Activated CD4-positive, alpha-beta memory T cell treated with anti-CD3 and anti-CD28 coated beads for 36 hours (primary cell): ENCODE measurements around the gene RTTN. TPM values are rescaled to one million over a fixed set of nuclear protein-coding genes. Genes with fewer than 3 reads are reported as not detected.

Source experiments
- CTCF ChIA-PET: fragments of 350-600 bp; sonication (Branson Sonifier 250); formaldehyde crosslinking; loops from one replicate; lab custom pipeline; 2021; ENCODE audit warnings: antibody characterized with exemption, inconsistent platforms; lab: Charles Lee
- POLR2A ChIA-PET: fragments of 350-600 bp; sonication (Branson Sonifier 250); formaldehyde crosslinking; loops from one replicate; lab custom pipeline; 2021; ENCODE audit warnings: antibody characterized with exemption; lab: Charles Lee
- DNase-seq: peaks from one replicate; pipeline ENCODE4 v3.0.0-alpha.2; 2020
- H3K27ac Mint-ChIP-seq: one replicate; pipeline ENCODE4 v1.8.0; 2021; ENCODE audit warnings: mixed read lengths
- H3K27me3 Mint-ChIP-seq: one replicate; pipeline ENCODE4 v1.8.0; 2021; ENCODE audit warnings: mixed read lengths
- H3K36me3 Mint-ChIP-seq: one replicate; pipeline ENCODE4 v1.8.0; 2021; ENCODE audit warnings: mixed read lengths
- H3K4me1 Mint-ChIP-seq: one replicate; pipeline ENCODE4 v1.8.0; 2021; ENCODE audit warnings: low read depth, mixed read lengths
- H3K4me3 Mint-ChIP-seq: one replicate; pipeline ENCODE4 v1.8.0; 2021; ENCODE audit warnings: mild to moderate bottlenecking, mixed read lengths
- H3K9me3 Mint-ChIP-seq: one replicate; pipeline ENCODE4 v1.8.0; 2021; ENCODE audit warnings: mixed read lengths
- intact Hi-C: fragments of 100-400 bp; cut with micrococcal nuclease; formaldehyde crosslinking; loops from one replicate; pipeline ENCODE4 v1.15.1; 2023
- total RNA-seq, 2 experiments: library from RNA; stranded (reverse); gene quantifications; one replicate each; pipeline ENCODE4 v1.2.3, GENCODE V29; 2021

Gene RTTN
- total RNA-seq, 2 experiments from 2014 or later = 27.3 to 28.9 TPM

DNA sequence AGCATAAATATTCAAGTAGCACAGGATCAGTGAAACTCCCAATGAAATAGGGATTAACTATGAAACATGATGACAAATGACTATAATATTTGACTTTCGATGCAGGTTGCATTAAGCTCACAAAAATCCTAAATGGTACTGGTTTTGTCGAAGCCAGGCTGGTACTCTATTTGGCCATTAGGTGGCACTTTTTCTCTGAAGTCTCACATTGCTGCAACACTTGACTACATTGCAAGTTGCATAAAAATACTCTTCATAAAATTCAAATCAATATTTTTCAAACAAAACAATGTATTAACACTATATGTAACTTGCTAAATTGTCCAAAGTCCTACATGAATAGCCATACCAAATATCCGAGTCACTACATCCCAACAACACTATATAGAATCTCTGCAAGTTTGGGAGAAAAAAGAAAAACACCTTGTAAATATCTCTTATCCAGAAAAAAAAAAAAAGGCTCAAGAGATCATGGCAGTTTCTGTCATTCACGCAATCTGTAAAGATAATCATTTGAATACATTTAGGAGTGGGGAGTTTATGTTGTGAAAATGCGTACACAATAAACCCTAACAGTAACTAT lies 9.5 kb downstream of the RTTN start:
- CTCF ChIA-PET = interaction anchor here (0.6 to 3.9 kb wide), 28 partner anchors 9 to 295 kb away, joined by 3 to 82 read pairs (median 4); partner anchors contain the start of gene RTTN
- Mint-ChIP-seq H3K4me1 (peaks cover 33% of the 10 kb centered on the region), H3K4me3 (no peak overlapping the region), H3K27me3 (no peaks in the 10 kb centered on the region), H3K36me3 (peaks cover 55% of the 10 kb centered on the region), H3K9me3 (no peaks in the 10 kb centered on the region), H3K27ac (no peak overlapping the region)
- peak; percentile 16 for DNase-seq
- POLR2A ChIA-PET = no interaction called here
- intact Hi-C loops = loop anchor here (1.0 kb wide), 2 partner anchors 238 to 258 kb away; no protein-coding TSS in a partner anchor

DNA sequence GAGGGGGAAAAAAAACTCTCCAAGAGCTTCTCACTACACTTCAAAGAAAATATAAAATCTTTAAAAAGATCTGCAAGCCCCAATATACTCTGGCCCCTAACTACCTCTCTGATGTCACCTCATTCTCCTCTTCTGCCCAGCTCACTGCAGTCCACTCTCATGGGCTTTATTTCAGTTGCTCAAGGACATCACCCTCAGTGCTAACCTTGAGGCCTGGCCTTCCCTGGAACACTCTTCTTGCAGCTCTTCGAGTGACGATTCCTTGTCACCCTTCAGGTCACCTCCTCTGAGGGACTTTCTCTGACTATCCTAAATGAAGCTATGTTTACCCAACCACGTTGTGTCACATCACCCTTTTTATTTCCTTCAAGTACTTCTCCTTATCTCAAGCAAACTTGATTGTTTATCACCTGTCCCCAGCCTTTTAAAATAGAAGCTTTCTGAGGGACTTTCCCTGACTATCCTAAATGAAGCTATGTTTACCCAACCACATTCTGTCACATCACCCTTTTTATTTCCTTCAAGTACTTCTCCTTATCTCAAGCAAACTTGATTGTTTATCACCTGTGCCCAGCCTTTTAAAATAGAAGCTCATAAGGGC lies 10.4 kb downstream of the RTTN start:
- intact Hi-C loops = no loop called here
- H3K27ac Mint-ChIP-seq = peak overlapping the region; percentile 47

DNA sequence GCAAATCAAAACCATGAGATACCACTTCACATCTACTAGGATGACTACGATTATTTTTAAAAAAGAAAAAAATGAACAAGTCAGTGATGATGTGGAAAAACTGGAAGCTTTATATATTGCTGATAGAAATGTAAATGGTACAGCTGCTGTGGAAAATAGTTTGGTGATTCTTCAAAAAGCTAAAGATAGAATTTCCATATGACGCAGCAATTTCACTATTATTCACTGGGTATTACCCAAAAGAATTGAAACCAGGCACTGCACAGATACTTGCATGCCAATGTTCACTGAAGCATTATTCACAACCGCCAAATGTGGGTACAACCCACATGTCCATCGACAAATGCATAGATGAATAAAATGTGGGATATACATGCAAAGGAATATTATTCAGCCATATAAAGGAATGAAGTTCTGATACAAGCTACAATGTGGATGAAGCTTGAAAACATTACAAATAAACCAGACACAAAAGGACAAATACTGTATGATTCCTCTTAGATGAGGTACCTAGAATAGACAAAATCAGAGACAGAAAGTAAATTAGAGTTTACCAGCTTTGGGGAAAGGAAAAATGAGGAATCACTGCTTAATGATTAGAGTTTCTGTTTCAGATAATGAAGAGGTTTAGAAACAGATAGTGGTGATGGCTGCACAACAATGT lies 11.1 kb downstream of the RTTN start:
- CTCF ChIA-PET = interaction anchor here (0.6 to 3.9 kb wide), 14 partner anchors 9 to 297 kb away, joined by 3 to 82 read pairs (median 5); partner anchors contain the start of genes RTTN and SOCS6
- no peak overlapping the region for H3K27ac Mint-ChIP-seq
- no peaks in the 10 kb centered on the region for H3K27me3 Mint-ChIP-seq
- intact Hi-C loops = loop anchor here (1.0 to 5.0 kb wide), 3 partner anchors 11 to 297 kb away; partner anchors contain the start of gene RTTN
- H3K36me3 Mint-ChIP-seq = peaks cover 55% of the 10 kb centered on the region
- H3K4me3 Mint-ChIP-seq = no peak overlapping the region
- no peaks in the 10 kb centered on the region for H3K9me3 Mint-ChIP-seq
- POLR2A ChIA-PET = interaction anchor here (0.6 to 1.2 kb wide), 4 partner anchors 12 to 305 kb away, joined by 3 to 4 read pairs (median 4); partner anchors contain the start of gene RTTN
- peak; percentile 37 for DNase-seq
- peaks cover 33% of the 10 kb centered on the region for H3K4me1 Mint-ChIP-seq

More for the DNA sequence above, 10.4 kb downstream of the RTTN start:
- Mint-ChIP-seq H3K9me3 (no peaks in the 10 kb centered on the region), H3K4me3 (no peak overlapping the region), H3K36me3 (peaks cover 56% of the 10 kb centered on the region), H3K4me1 (peaks cover 33% of the 10 kb centered on the region), H3K27me3 (no peaks in the 10 kb centered on the region)
- DNase-seq = no peak
- ChIA-PET CTCF (interaction anchor here (0.6 to 3.9 kb wide), 31 partner anchors 8 to 467 kb away, joined by 3 to 82 read pairs (median 4); partner anchors contain the start of genes RTTN and SOCS6), POLR2A (interaction anchor here (0.7 to 1.2 kb wide), 3 partner anchors 11 to 306 kb away, joined by 3 to 4 read pairs (median 4); partner anchors contain the start of gene RTTN)

DNA sequence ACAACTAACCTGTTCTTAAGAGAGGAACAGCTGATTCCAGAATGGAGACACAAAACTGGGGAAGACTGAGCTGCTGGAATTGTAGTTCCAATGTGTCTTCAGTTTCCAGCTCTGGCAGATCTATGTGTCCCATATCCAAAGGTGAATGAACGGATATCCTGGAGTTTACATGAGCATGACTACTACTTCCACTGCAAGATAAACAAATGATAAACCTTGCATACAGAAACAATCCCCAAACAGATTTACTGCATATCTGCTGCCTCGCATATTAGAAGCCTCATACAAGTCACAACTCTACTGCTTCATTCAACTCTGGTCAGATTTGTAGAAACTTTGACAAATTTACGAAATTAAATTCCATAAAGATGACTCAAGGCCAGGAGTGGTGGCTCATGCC lies 15.0 kb downstream of the RTTN start:
- Mint-ChIP-seq H3K27ac (no peak overlapping the region), H3K27me3 (no peaks in the 10 kb centered on the region), H3K4me1 (peaks cover 24% of the 10 kb centered on the region), H3K9me3 (no peaks in the 10 kb centered on the region), H3K4me3 (no peak overlapping the region), H3K36me3 (peaks cover 48% of the 10 kb centered on the region)
- intact Hi-C loops = loop anchor here (5.0 kb wide), 1 partner anchor 293 kb away; no protein-coding TSS in a partner anchor
- POLR2A ChIA-PET = no interaction called here
- CTCF ChIA-PET = no interaction called here
- no peak for DNase-seq

DNA sequence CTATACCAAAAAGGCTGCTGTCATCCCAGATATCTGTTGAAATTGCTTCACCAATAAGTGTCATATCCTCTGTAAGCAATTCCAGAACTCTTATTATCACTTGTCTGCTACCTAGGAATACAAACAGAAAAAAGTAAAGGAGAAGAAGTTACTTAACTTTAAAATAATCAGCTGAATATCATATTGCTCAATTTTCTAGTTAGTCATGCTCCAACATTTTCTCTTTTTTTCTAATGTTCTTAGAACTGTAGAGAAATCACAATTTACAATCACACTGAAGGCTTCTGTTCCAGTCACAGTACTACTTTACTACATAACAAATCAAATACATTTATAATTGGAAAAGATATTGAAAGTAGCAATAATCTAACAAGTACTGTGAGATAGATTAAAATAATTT lies 17.4 kb downstream of the RTTN start:
- no peak overlapping the region for H3K4me3 Mint-ChIP-seq
- no peak for DNase-seq
- ChIA-PET POLR2A (no interaction called here), CTCF (interaction anchor here (0.7 to 1.1 kb wide), 2 partner anchors 81 to 246 kb away, joined by 3 to 6 read pairs; no protein-coding TSS in a partner anchor)
- H3K27me3 Mint-ChIP-seq = no peaks in the 10 kb centered on the region
- intact Hi-C loops = no loop called here
- peaks cover 44% of the 10 kb centered on the region for H3K36me3 Mint-ChIP-seq
- peaks cover 12% of the 10 kb centered on the region for H3K4me1 Mint-ChIP-seq
- H3K9me3 Mint-ChIP-seq = no peaks in the 10 kb centered on the region
- no peak overlapping the region for H3K27ac Mint-ChIP-seq

DNA sequence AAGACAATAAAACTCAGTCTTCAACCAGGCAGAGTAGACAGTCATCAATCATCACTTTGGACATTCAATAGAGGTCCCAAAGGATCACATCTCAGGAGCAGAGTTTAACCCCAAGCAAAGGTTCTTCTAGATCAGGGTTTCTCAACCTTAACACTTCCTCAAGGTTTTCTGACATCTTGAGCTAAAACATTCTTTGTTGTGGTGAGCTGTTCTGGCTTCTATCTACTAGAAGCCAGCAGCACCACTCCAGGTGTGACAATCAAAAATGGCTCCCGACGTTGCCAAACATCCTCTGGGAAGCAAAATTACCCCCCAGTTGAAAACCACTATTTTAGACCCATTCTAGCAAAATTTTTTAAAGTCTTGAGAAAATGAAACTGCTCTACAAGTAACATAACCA lies 22.0 kb downstream of the RTTN start:
- POLR2A ChIA-PET = no interaction called here
- H3K4me3 Mint-ChIP-seq = no peak overlapping the region
- no peaks in the 10 kb centered on the region for H3K9me3 Mint-ChIP-seq

DNA sequence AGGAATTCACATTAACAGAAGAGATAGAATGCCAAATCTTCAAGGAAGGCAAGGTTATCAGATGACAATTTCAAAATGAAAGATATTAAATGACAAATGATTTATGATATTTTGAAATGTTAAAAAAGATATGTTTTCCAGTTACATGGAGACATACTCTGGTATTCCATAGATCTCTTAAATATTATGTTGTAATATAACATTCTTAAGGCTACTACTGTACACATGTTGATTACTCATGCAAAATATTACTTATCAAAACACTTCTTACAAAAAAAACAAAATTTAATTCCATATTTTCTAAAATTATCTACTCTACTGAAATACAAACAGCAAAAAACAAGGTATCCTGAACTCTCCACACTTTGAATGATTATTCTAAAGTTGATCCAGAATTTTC lies 22.9 kb downstream of the RTTN start:
- peaks cover 12% of the 10 kb centered on the region for H3K4me1 Mint-ChIP-seq
- intact Hi-C loops = no loop called here
- CTCF ChIA-PET = no interaction called here
- no peak overlapping the region for H3K27ac Mint-ChIP-seq
- H3K36me3 Mint-ChIP-seq = peaks cover 29% of the 10 kb centered on the region
- H3K4me3 Mint-ChIP-seq = no peak overlapping the region
- no peaks in the 10 kb centered on the region for H3K9me3 Mint-ChIP-seq
- no peak for DNase-seq
- POLR2A ChIA-PET = no interaction called here
- no peaks in the 10 kb centered on the region for H3K27me3 Mint-ChIP-seq

More for the DNA sequence above, 22.0 kb downstream of the RTTN start:
- intact Hi-C loops = no loop called here
- Mint-ChIP-seq H3K4me1 (peaks cover 12% of the 10 kb centered on the region), H3K27ac (no peak overlapping the region), H3K27me3 (no peaks in the 10 kb centered on the region), H3K36me3 (peaks cover 31% of the 10 kb centered on the region)
- CTCF ChIA-PET = interaction anchor here (1.2 kb wide), 1 partner anchor 271 kb away, joined by 3 read pairs; no protein-coding TSS in a partner anchor
- no peak for DNase-seq

DNA sequence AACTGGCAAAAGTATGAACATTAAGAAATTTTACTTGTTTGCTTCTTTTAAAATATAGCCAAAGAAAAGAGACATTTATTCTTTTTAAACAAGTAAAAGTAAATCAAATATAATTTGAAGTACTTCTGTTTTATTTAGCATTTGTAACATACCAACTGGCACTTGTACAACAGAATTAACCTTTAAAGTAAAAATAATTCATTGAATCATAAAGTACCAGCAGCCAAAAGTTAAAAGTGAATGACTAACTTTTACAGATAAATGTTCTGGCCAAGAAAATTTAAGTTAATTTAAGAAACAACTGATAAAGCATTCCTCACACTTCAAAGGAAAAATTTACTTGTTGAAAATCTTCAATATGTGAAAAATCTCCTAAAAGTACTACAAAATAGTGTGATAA lies 23.8 kb downstream of the RTTN start:
- peaks cover 26% of the 10 kb centered on the region for H3K36me3 Mint-ChIP-seq
- no peaks in the 10 kb centered on the region for H3K9me3 Mint-ChIP-seq
- intact Hi-C loops = no loop called here

DNA sequence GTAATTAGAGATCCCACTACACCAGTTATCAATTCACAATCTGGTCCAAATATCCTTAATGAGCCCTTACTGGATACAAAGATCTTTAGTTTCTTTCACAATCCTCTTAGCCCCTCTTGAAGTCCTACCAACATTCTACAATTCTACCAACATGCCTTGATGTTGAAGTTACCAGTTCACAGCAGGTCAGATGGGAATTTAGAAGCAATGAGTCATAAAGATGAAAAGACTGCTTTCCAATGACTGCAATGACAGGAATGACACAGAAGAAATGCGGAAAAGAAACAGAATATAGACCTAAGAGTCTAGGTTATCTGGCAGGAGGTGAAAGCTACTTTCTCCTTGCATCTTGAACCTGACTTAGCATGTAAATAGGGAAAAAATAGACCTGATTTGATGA lies 24.5 kb downstream of the RTTN start:
- Mint-ChIP-seq H3K36me3 (peaks cover 22% of the 10 kb centered on the region), H3K4me1 (peaks cover 7% of the 10 kb centered on the region), H3K27me3 (no peaks in the 10 kb centered on the region), H3K9me3 (no peaks in the 10 kb centered on the region), H3K27ac (no peak overlapping the region), H3K4me3 (no peak overlapping the region)
- no peak for DNase-seq
- intact Hi-C loops = no loop called here
- POLR2A ChIA-PET = no interaction called here
- CTCF ChIA-PET = no interaction called here

More for the DNA sequence above, 23.8 kb downstream of the RTTN start:
- Mint-ChIP-seq H3K4me1 (peaks cover 12% of the 10 kb centered on the region), H3K27ac (no peak overlapping the region), H3K27me3 (no peaks in the 10 kb centered on the region), H3K4me3 (no peak overlapping the region)
- ChIA-PET CTCF (no interaction called here), POLR2A (no interaction called here)
- no peak for DNase-seq

DNA sequence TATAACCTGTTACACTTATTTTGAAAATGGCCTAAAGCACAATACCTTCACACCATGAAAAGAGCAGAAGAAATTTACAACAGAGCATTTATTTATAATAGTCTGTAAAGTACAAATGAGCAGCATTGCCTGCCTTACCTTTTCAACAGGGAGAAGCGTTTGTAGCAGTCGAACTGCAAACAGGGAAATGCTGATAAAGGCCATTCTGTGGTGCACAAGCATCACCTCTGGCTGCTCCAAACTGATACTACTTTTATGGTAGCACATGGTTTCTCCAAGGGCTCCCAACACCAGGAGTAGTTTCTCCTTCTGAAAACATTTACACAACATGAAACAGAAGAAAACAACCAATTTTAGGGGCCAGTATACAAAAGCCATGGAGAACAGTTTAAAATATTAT lies 28.9 kb downstream of the RTTN start:
- no peak overlapping the region for H3K27ac Mint-ChIP-seq
- no peak for DNase-seq
- no peak overlapping the region for H3K4me3 Mint-ChIP-seq
- ChIA-PET POLR2A (no interaction called here), CTCF (no interaction called here)
- H3K27me3 Mint-ChIP-seq = no peaks in the 10 kb centered on the region
- peaks cover 11% of the 10 kb centered on the region for H3K36me3 Mint-ChIP-seq
- intact Hi-C loops = no loop called here
- H3K9me3 Mint-ChIP-seq = no peaks in the 10 kb centered on the region
- peaks cover 4% of the 10 kb centered on the region for H3K4me1 Mint-ChIP-seq

DNA sequence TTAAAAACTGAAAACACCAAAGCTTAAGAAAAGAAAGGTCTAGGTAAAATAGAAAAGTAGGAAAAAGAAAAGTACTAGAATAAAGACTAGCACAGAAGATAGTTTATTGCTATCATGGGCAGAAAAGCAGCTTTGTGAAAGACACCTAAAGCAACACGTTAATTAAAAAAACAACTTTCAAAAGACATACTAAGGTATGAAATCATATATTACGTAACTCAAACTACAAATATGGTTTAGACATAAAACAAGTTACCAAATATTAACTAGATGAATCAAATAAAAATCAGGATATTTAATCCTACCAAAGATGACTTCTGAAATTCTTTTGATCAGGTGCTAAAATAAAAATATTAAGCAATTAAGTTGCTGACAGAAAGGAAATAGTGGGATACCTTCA lies 30.3 kb downstream of the RTTN start:
- CTCF ChIA-PET = interaction anchor here (0.7 kb wide), 1 partner anchor 139 kb away, joined by 3 read pairs; no protein-coding TSS in a partner anchor
- DNase-seq = no peak
- POLR2A ChIA-PET = no interaction called here
- intact Hi-C loops = no loop called here
- H3K27ac Mint-ChIP-seq = no peak overlapping the region
- peaks cover 7% of the 10 kb centered on the region for H3K36me3 Mint-ChIP-seq
- H3K4me3 Mint-ChIP-seq = no peak overlapping the region
- H3K9me3 Mint-ChIP-seq = no peaks in the 10 kb centered on the region
- peaks cover 4% of the 10 kb centered on the region for H3K4me1 Mint-ChIP-seq
- no peaks in the 10 kb centered on the region for H3K27me3 Mint-ChIP-seq

DNA sequence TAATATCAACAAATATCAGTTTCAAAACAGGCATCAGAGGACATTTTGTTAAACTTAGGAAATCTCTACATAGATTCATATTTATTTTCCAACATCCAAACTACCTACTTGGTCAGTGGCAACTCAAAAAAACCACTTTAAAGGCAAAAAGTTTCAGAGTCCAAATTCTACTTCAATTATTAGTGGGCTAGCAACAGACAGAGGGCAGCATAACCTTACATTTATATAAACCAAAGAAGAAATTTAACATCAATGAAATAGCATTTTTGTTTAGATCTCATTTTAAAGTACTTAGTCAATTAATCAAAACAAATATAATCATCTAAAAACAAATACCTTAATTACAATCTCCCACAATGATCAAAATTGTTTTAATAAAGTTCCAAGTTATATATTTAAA lies 33.3 kb downstream of the RTTN start:
- Mint-ChIP-seq H3K9me3 (no peaks in the 10 kb centered on the region), H3K4me1 (peaks cover 4% of the 10 kb centered on the region), H3K27ac (no peak overlapping the region), H3K27me3 (no peaks in the 10 kb centered on the region), H3K36me3 (peaks cover 10% of the 10 kb centered on the region), H3K4me3 (no peak overlapping the region)
- intact Hi-C loops = no loop called here
- DNase-seq = no peak
- POLR2A ChIA-PET = no interaction called here
- CTCF ChIA-PET = interaction anchor here (1.9 kb wide), 1 partner anchor 262 kb away, joined by 8 read pairs; no protein-coding TSS in a partner anchor
